NCI-H526 (cell line): Measurements from ENCODE around the gene LENG9.
"Not testable (repeated sequence)": the region's sequence is repeated elsewhere in the genome, so short reads cannot be mapped to it uniquely, and the experiment has no call there.

Experiments
- DNase-seq, 2 experiments: peaks; one replicate each; lab custom pipeline; 2025; lab: John Stamatoyannopoulos, UW

Gene LENG9

GRCh38 chr19:54459282-54460229, 4.0 kb downstream of the LENG9 start:
- no peak for DNase-seq

GRCh38 chr19:54458648-54459281, 4.8 kb downstream of the LENG9 start:
- no peak for DNase-seq

- no peak for DNase-seq
These were observed 5.6 kb downstream of the LENG9 start for GRCh38 chr19:54457773-54458647.

GRCh38 chr19:54456423-54457373, 6.9 kb downstream of the LENG9 start:
- no peak for DNase-seq

GRCh38 chr19:54455786-54456422, 7.7 kb downstream of the LENG9 start:
- DNase-seq: no peak

GRCh38 chr19:54454781-54455675, 8.6 kb downstream of the LENG9 start:
- DNase-seq: no peak

GRCh38 chr19:54453921-54454780, 9.4 kb downstream of the LENG9 start:
- no peak for DNase-seq

- DNase-seq: no peak
These were observed 11.0 kb downstream of the LENG9 start for GRCh38 chr19:54452626-54453025.

GRCh38 chr19:54451997-54452396, 11.6 kb downstream of the LENG9 start:
- no peak for DNase-seq

GRCh38 chr19:54451331-54451871, 12.2 kb downstream of the LENG9 start:
- no peak for DNase-seq

GRCh38 chr19:54449701-54450069, 13.9 kb downstream of the LENG9 start:
- no peak for DNase-seq

- DNase-seq: peak; percentile 95 to 99
These were observed 14.5 kb downstream of the LENG9 start, which contains the start of gene LENG8 for GRCh38 chr19:54448774-54449700. LENG8 (plus strand) TSS chr19:54449199; CDS start chr19:54451345, 2,146 bp downstream.

- peak; percentile 58 to 77 for DNase-seq
These were observed 15.4 kb downstream of the LENG9 start for GRCh38 chr19:54448040-54448773.

GRCh38 chr19:54446349-54446748, 17.2 kb downstream of the LENG9 start:
- DNase-seq: not testable (repeated sequence)

- DNase-seq: no peak
These were observed 18.8 kb downstream of the LENG9 start for GRCh38 chr19:54444737-54445136.

- no peak for DNase-seq
These were observed 22.9 kb downstream of the LENG9 start for GRCh38 chr19:54440641-54441040.
